Suprapubic skin (tissue), 4 donors: Measurements from ENCODE around the gene NFATC2. TPM values are rescaled to one million over a fixed set of nuclear protein-coding genes. Genes with fewer than 3 reads are reported as not detected.
"Not testable (repeated sequence)": the region's sequence is repeated elsewhere in the genome, so short reads cannot be mapped to it uniquely, and the experiment has no call there.

Experiments
- DNase-seq, 2 donors: peaks; one replicate each; pipeline ENCODE4 v3.0.0-alpha.2; 2019; ENCODE audit warnings: low spot score in 2 of 2
- H3K27ac ChIP-seq: fragments of 200-600 bp; sonication (generic); one replicate; pipeline ENCODE4 v1.5.1; 2019
- H3K27me3 ChIP-seq: fragments of 200-600 bp; sonication (generic); one replicate; pipeline ENCODE4 v1.5.1; 2019
- H3K36me3 ChIP-seq: fragments of 200-600 bp; sonication (generic); one replicate; pipeline ENCODE4 v1.5.1; 2019
- H3K4me1 ChIP-seq: fragments of 200-600 bp; sonication (generic); one replicate; pipeline ENCODE4 v1.5.1; 2019
- H3K4me3 ChIP-seq: fragments of 200-600 bp; sonication (generic); one replicate; pipeline ENCODE4 v1.5.1; 2019; ENCODE audit warnings: mild to moderate bottlenecking
- H3K9me3 ChIP-seq: fragments of 200-600 bp; sonication (generic); one replicate; pipeline ENCODE4 v1.5.1; 2019
- CTCF ChIP-seq, 2 donors: fragments of 200-600 bp in 1 of 2; fragments of 450-650 bp in 1 of 2; sonication (generic) in 1 of 2; IDR thresholded peaks; one replicate each; pipeline ENCODE4 v1.5.1; 2016 to 2019; ENCODE audit warnings: antibody characterized with exemption in 2 of 2, mild to moderate bottlenecking in 1 of 2, moderate library complexity in 1 of 2
- EP300 ChIP-seq: sonication (generic); formaldehyde crosslinking; IDR thresholded peaks from one replicate; pipeline ENCODE4 v1.6.1; 2017; ENCODE audit warnings: antibody characterized with exemption
- POLR2A ChIP-seq, 2 donors: fragments of 450-650 bp; IDR thresholded peaks; one replicate each; pipeline ENCODE4 v1.6.1; 2017; ENCODE audit warnings: antibody characterized with exemption in 2 of 2, mild to moderate bottlenecking in 2 of 2, moderate library complexity in 2 of 2
- POLR2AphosphoS5 ChIP-seq, 3 donors: sonication (generic); formaldehyde crosslinking; IDR thresholded peaks; one replicate each; pipeline ENCODE4 v1.6.1; 2017; ENCODE audit warnings: antibody characterized with exemption in 3 of 3
- WGBS: methylation state at CpG from one replicate; pipeline ENCODE4 v1.1.5; 2018; 5-methylcytosine and 5-hydroxymethylcytosine counted together
- total RNA-seq, 4 donors: library from RNA; depleted of rRNA; stranded (reverse); fragments of >200 nt; gene quantifications; one replicate each; pipeline ENCODE4 v1.1.0, GENCODE V29; 2016

Gene NFATC2
- total RNA-seq, 4 donors from 2014 or later: 5.4 to 15.7 (median 8.4) TPM

DNA sequence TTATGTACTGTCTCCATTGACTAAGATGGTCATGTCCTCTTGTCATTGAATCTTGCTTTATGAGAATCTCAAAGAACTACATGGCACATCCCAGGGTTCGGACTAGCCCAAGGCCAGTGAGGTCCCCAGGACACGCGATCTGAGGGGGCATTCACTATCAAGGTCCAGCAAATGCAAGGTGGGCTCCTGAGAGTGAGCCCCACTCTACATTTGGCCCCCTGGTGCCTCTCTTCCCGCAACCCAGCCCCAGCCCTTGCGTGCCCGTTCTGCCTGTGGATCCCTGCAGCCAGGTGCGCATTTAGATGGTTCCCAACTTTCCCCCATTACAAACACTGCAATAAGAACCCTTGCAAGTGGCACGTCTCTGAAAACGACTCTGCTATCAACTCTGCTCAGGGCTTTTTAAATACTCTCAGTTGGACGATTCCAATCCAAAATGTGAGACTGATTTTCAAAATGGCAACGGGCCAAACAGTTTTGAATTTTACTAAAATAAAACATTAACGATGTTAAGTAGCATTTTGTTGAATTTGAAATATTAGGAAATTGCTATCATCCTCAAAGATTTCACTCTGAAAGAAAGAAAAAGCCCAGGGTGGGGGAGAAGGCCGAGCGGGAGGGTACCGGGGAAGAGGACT, 59.6 kb downstream of the NFATC2 start:
- Histone ChIP-seq H3K27ac (no peak overlapping the region), H3K36me3 (no peaks in the 10 kb centered on the region), H3K27me3 (no peaks in the 10 kb centered on the region), H3K4me3 (no peak overlapping the region), H3K4me1 (peaks cover 30% of the 10 kb centered on the region), H3K9me3 (no peaks in the 10 kb centered on the region)
- TF ChIP-seq CTCF (IDR thresholded peaks at IDR 0.05): no peak
- no peak for DNase-seq
- 86% methylated on average over 15 of the region's 15 CpGs for WGBS

DNA sequence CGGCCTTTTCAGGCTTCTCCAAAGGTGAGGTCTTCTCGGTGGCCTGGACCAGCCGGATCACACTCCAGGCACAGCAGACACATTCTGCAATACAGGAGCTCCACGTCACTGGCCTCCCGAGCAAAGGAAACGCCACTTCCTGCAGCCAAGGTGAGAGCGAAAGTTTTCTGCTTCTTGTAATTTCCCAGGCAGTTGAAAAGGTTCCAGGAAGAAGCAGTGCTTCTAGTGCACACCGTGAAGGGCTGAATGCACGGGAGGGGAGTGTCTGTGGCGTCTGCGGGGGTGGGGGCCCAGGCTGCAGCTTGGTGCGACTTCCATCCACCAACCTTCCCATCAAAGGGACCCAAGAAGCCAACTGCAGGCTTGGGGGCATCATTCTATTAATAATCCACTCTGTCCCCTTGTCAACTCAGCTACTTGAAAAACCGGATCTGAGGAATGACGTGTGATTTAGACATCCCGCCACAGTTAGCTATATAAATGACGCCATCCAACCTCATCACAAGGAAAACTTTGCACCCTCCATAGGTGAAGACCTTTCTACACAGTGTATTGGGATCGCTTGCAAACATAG, 61.1 kb downstream of the NFATC2 start:
- Histone ChIP-seq H3K4me1 (peaks cover 26% of the 10 kb centered on the region), H3K27me3 (no peaks in the 10 kb centered on the region), H3K36me3 (no peaks in the 10 kb centered on the region), H3K9me3 (no peaks in the 10 kb centered on the region), H3K4me3 (no peak overlapping the region), H3K27ac (peak overlapping the region; percentile 14)
- DNase-seq: no peak
- 61% methylated on average over 12 of the region's 17 CpGs for WGBS
- TF ChIP-seq CTCF (IDR thresholded peaks at IDR 0.05) (no peak), POLR2AphosphoS5 (IDR thresholded peaks at IDR 0.05) (no peak), EP300 (no peak), POLR2A (IDR thresholded peaks at IDR 0.05) (no peak)

GRCh38 chr20:51480507-51481270, 61.8 kb downstream of the NFATC2 start:
- peaks cover 26% of the 10 kb centered on the region for H3K4me1 ChIP-seq
- no peaks in the 10 kb centered on the region for H3K36me3 ChIP-seq
- no peaks in the 10 kb centered on the region for H3K9me3 ChIP-seq
- TF ChIP-seq POLR2AphosphoS5 (IDR thresholded peaks at IDR 0.05) (no peak), POLR2A (IDR thresholded peaks at IDR 0.05) (no peak), EP300 (no peak), CTCF (IDR thresholded peaks at IDR 0.05) (no peak)
- no peak overlapping the region for H3K4me3 ChIP-seq
- WGBS: 83% methylated on average over 14 of the region's 14 CpGs
- DNase-seq: no peak
- no peaks in the 10 kb centered on the region for H3K27me3 ChIP-seq
- peak overlapping the region; percentile 14 for H3K27ac ChIP-seq

GRCh38 chr20:51476106-51476505, 66.4 kb downstream of the NFATC2 start:
- H3K4me1 ChIP-seq, H3K27me3 ChIP-seq, DNase-seq, H3K4me3 ChIP-seq, H3K27ac ChIP-seq, H3K36me3 ChIP-seq, H3K9me3 ChIP-seq: not testable (repeated sequence)
- WGBS: 77% methylated on average over 1 of the region's 1 CpG

DNA sequence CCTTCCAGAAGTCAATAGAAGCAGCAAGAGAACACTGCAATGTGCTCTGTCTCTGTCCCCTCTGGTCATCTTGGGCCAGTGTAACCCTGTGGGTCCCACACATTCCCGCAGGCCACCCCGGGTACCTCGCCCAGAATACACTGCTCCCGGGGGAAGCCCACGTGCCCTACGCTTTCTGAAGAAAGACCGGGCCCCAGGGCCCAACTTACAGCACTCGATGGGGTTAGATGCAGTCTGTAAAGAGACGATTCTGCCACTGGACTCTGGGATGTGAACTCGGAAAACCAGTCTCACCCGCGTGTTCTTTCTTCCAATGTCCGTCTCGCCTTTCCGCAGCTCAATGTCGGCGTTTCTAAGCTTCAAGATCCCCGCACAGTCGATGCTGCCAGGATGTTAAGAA, 68.7 kb downstream of the NFATC2 start:
- WGBS: 97% methylated on average over 19 of the region's 19 CpGs
- TF ChIP-seq POLR2AphosphoS5 (IDR thresholded peaks at IDR 0.05) (no peak), POLR2A (IDR thresholded peaks at IDR 0.05) (no peak), EP300 (no peak), CTCF (IDR thresholded peaks at IDR 0.05) (no peak)
- H3K4me1 ChIP-seq: peaks cover 11% of the 10 kb centered on the region
- H3K9me3 ChIP-seq: no peaks in the 10 kb centered on the region
- no peak for DNase-seq
- peaks cover 3% of the 10 kb centered on the region for H3K36me3 ChIP-seq
- H3K27ac ChIP-seq: no peak overlapping the region
- H3K27me3 ChIP-seq: no peaks in the 10 kb centered on the region
- H3K4me3 ChIP-seq: no peak overlapping the region
